Transverse colon (tissue), 4 donors: ENCODE data around the gene KIDINS220.

Experiments
- CTCF ChIP-seq, 5 experiments: fragments of 200-600 bp in 3 of 5; fragments of 450-650 bp in 2 of 5; sonication (generic) in 3 of 5; IDR thresholded peaks; 1 replicate in 2 of 5; 2 replicates in 3 of 5; pipeline ENCODE4 v1.5.1; 2016 to 2017; ENCODE audit warnings: antibody characterized with exemption in 5 of 5, inconsistent platforms in 3 of 5, mild to moderate bottlenecking in 2 of 5, moderate library complexity in 1 of 5
- POLR2AphosphoS5 ChIP-seq, 3 donors: sonication (generic); formaldehyde crosslinking; IDR thresholded peaks; one replicate each; pipeline ENCODE4 v1.6.1; 2016; ENCODE audit warnings: antibody characterized with exemption in 3 of 3

GRCh38 chr2:8704906-8705305 is 132.5 kb downstream of the KIDINS220 start:
- TF ChIP-seq CTCF (IDR thresholded peaks at IDR 0.05) = no peak
- TF ChIP-seq POLR2AphosphoS5 (IDR thresholded peaks at IDR 0.05) = no peak
